HG03097 (cell line): ENCODE results near the gene ATP1B2.
"Not testable (repeated sequence)": the region's sequence is repeated elsewhere in the genome, so short reads cannot be mapped to it uniquely, and the experiment has no call there.

Experiments used
- ATAC-seq: cut with Tn5 transposase; IDR thresholded peaks from one replicate; pipeline ENCODE4 v1.9.1; 2021; ENCODE audit not compliant: unreplicated experiment, low FRiP score

Gene ATP1B2

GRCh38 chr17:7650509-7651096 lies at the start of gene ATP1B2:
Gene ATP1B2 (plus strand): TSS chr17:7650926. CDS start chr17:7651519, 593 bp downstream.
- ATAC-seq, result no peak

- no peak for ATAC-seq
Observed at GRCh38 chr17:7606280-7606679, 44.4 kb upstream of the ATP1B2 start.

GRCh38 chr17:7610641-7611040 lies 40.1 kb upstream of the ATP1B2 start:
- ATAC-seq, result no peak

- no peak for ATAC-seq
Observed at GRCh38 chr17:7611635-7612293, 39.0 kb upstream of the ATP1B2 start.

GRCh38 chr17:7612294-7612640 lies 38.5 kb upstream of the ATP1B2 start:
- no peak for ATAC-seq

GRCh38 chr17:7613769-7614424 lies 36.8 kb upstream of the ATP1B2 start:
- ATAC-seq, result no peak

- peak; percentile 87 for ATAC-seq
Observed at GRCh38 chr17:7614425-7615264, 36.1 kb upstream of the ATP1B2 start, which contains the start of gene FXR2. Gene FXR2 (minus strand): TSS chr17:7614897. CDS start chr17:7614532, 365 bp downstream.

- ATAC-seq, result no peak
Observed at GRCh38 chr17:7615265-7615747, 35.4 kb upstream of the ATP1B2 start.

GRCh38 chr17:7618608-7619007 lies 32.1 kb upstream of the ATP1B2 start:
- no peak for ATAC-seq

GRCh38 chr17:7620835-7621234 lies 29.9 kb upstream of the ATP1B2 start:
- ATAC-seq, result no peak

- no peak for ATAC-seq
Observed at GRCh38 chr17:7623661-7624060, 27.1 kb upstream of the ATP1B2 start.

GRCh38 chr17:7625749-7626148 lies 25.0 kb upstream of the ATP1B2 start:
- not testable (repeated sequence) for ATAC-seq

GRCh38 chr17:7626307-7626706 lies 24.4 kb upstream of the ATP1B2 start:
- no peak for ATAC-seq

GRCh38 chr17:7626956-7627249 lies 23.8 kb upstream of the ATP1B2 start:
- ATAC-seq, result no peak

- ATAC-seq, result peak; percentile 76
Observed at GRCh38 chr17:7627250-7628121, 23.2 kb upstream of the ATP1B2 start, which contains the start of gene SAT2. Gene SAT2 (minus strand): TSS chr17:7627821. CDS start chr17:7627635, 186 bp downstream.

- ATAC-seq, result no peak
Observed at GRCh38 chr17:7629939-7630571, 20.7 kb upstream of the ATP1B2 start, which contains the start of gene SHBG. Gene SHBG (plus strand): TSS chr17:7630135. CDS start chr17:7630173, 38 bp downstream.

GRCh38 chr17:7631398-7632380 lies 19.0 kb upstream of the ATP1B2 start:
- no peak for ATAC-seq

- no peak for ATAC-seq
Observed at GRCh38 chr17:7632492-7632894, 18.2 kb upstream of the ATP1B2 start.
